DOHH2 (cell line): ENCODE results near the gene CCDC185.
A peak's percentile ranks its signal among the peaks of the same experiment; 100 is the strongest.

Experiments
- H3F3A ChIP-seq: fragments of 200-600 bp; sonication (generic), shearing (Covaris generic); 2 replicates; pipeline ENCODE4 v1.6.0; 2016; ENCODE audit warnings: antibody characterized with exemption, mild to moderate bottlenecking; ENCODE audit not compliant: control insufficient read depth, insufficient read depth
- H3K27ac ChIP-seq: fragments of 200-600 bp; sonication (generic); 2 replicates; pipeline ENCODE4 v1.5.1; 2014; ENCODE audit warnings: low read depth, mild to moderate bottlenecking, low read length, moderate library complexity
- H3K27me3 ChIP-seq: fragments of 200-600 bp; sonication (generic); 2 replicates; pipeline ENCODE4 v1.6.1; 2014; ENCODE audit warnings: mild to moderate bottlenecking, low read length, mixed read lengths; ENCODE audit not compliant: control insufficient read depth
- H3K36me3 ChIP-seq: fragments of 200-600 bp; sonication (generic); 2 replicates; pipeline ENCODE4 v1.6.1; 2014; ENCODE audit warnings: mild to moderate bottlenecking, low read length, moderate library complexity, mixed read lengths; ENCODE audit not compliant: control insufficient read depth
- H3K4me1 ChIP-seq: fragments of 200-600 bp; sonication (generic); 2 replicates; pipeline ENCODE4 v1.6.1; 2014; ENCODE audit warnings: mild to moderate bottlenecking, low read length, mixed read lengths; ENCODE audit not compliant: control insufficient read depth
- H3K4me2 ChIP-seq: fragments of 200-600 bp; sonication (generic); 2 replicates; pipeline ENCODE4 v1.6.0; 2014; ENCODE audit warnings: mild to moderate bottlenecking, low read length, moderate library complexity
- H3K4me3 ChIP-seq: fragments of 200-600 bp; sonication (generic); 2 replicates; pipeline ENCODE4 v1.5.1; 2014; ENCODE audit warnings: mild to moderate bottlenecking, low read length, mixed read lengths
- H3K79me2 ChIP-seq: fragments of 200-600 bp; sonication (generic); 2 replicates; pipeline ENCODE4 v1.6.1; 2014; ENCODE audit warnings: mild to moderate bottlenecking, low read length, mixed read lengths; ENCODE audit not compliant: control insufficient read depth
- H3K9me2 ChIP-seq: fragments of 200-600 bp; sonication (generic); replicated peaks from 2 replicates; pipeline ENCODE4 v1.6.1; 2014; ENCODE audit warnings: mild to moderate bottlenecking, low read length, mixed read lengths; ENCODE audit not compliant: control insufficient read depth
- H3K9me3 ChIP-seq: fragments of 200-600 bp; sonication (generic); 2 replicates; pipeline ENCODE4 v1.6.1; 2014; ENCODE audit warnings: antibody characterized with exemption, low read length, mixed read lengths; ENCODE audit not compliant: control insufficient read depth, insufficient read depth
- H4K20me1 ChIP-seq: fragments of 200-600 bp; sonication (generic); 2 replicates; pipeline ENCODE4 v1.6.0; 2014; ENCODE audit warnings: low read depth, mild to moderate bottlenecking, antibody characterized with exemption, low read length, moderate library complexity; ENCODE audit not compliant: control insufficient read depth, insufficient read depth
- EZH2phosphoT487 ChIP-seq: fragments of 200-600 bp; sonication (generic); IDR thresholded peaks from 2 replicates; pipeline ENCODE4 v1.6.1; 2017; ENCODE audit warnings: borderline replicate concordance, mild to moderate bottlenecking, antibody characterized with exemption, low read length, moderate library complexity, mixed read lengths
- TF ChIP-seq, protein P1 (sequence below): fragments of 200-600 bp; sonication (generic); IDR thresholded peaks from one replicate; pipeline ENCODE4 v1.5.1; 2014; ENCODE audit warnings: antibody characterized with exemption, mild to moderate bottlenecking, low read depth, low read length; ENCODE audit not compliant: poor library complexity, severe bottlenecking

The CCDC185 gene

DNA sequence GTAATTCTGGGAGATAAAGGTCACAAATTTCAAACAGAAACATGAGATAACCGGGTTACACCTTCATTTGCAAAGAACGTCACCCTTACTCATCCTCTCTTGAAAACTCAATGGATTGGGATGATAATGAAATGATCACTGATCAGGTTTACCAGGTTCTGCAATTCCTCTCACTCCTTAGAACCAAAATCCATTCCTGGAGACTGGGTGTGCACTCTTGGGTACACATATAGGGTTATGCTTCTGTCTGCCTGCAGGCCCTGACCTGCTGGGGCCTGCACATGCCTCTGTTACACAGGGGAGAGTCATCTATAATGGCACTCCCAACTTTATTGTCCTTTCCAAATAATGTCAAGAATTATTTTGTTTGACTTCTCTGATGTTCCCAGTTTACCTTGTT lies 37.5 kb upstream of the CCDC185 start:
- Histone ChIP-seq H3K4me2 (no peak overlapping the region), H3K36me3 (no peaks in the 10 kb centered on the region), H3K9me2 (no peaks in the 10 kb centered on the region), H4K20me1 (no peaks in the 10 kb centered on the region), H3K4me1 (no peaks in the 10 kb centered on the region), H3K4me3 (no peak overlapping the region), H3K27ac (no peak overlapping the region), H3F3A (no peaks in the 10 kb centered on the region), H3K27me3 (0 out of 2 replicates have a peak, but pooled peaks cover 2% of the 10 kb centered on the region), H3K9me3 (no peaks in the 10 kb centered on the region), H3K79me2 (no peaks in the 10 kb centered on the region)
- no peak for TF ChIP-seq EZH2phosphoT487
- TF ChIP-seq, protein P1, sequence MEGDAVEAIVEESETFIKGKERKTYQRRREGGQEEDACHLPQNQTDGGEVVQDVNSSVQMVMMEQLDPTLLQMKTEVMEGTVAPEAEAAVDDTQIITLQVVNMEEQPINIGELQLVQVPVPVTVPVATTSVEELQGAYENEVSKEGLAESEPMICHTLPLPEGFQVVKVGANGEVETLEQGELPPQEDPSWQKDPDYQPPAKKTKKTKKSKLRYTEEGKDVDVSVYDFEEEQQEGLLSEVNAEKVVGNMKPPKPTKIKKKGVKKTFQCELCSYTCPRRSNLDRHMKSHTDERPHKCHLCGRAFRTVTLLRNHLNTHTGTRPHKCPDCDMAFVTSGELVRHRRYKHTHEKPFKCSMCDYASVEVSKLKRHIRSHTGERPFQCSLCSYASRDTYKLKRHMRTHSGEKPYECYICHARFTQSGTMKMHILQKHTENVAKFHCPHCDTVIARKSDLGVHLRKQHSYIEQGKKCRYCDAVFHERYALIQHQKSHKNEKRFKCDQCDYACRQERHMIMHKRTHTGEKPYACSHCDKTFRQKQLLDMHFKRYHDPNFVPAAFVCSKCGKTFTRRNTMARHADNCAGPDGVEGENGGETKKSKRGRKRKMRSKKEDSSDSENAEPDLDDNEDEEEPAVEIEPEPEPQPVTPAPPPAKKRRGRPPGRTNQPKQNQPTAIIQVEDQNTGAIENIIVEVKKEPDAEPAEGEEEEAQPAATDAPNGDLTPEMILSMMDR: no peak

DNA sequence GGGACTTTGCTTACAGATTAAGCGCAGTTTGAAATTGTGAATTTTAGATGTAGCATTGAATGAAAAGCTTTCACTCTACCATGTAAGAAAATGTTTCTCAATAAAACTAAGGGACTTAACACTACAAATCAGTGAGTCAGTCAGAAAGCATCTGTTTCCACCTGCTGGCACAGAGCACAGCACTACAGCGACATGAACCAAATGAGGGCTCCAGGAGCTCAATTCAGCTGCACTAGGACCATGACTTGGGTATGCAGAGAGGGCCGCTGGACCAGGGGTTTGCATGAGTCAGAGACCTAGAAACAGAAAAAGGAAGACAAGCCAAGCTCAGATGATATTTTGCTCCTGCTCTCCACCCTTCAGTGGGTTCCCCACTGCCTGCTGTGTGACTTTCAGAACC lies 34.4 kb upstream of the CCDC185 start:
- Histone ChIP-seq H3K9me2 (no peaks in the 10 kb centered on the region), H3K27me3 (peaks cover 7% of the 10 kb centered on the region; the same call in 1 of the 2 replicates), H3K27ac (no peak overlapping the region), H3K4me3 (no peak overlapping the region), H3F3A (no peaks in the 10 kb centered on the region), H3K36me3 (no peaks in the 10 kb centered on the region), H3K9me3 (no peaks in the 10 kb centered on the region), H4K20me1 (no peaks in the 10 kb centered on the region), H3K4me2 (no peak overlapping the region), H3K4me1 (no peaks in the 10 kb centered on the region), H3K79me2 (no peaks in the 10 kb centered on the region)
- TF ChIP-seq, protein P1: no peak
- no peak for TF ChIP-seq EZH2phosphoT487

DNA sequence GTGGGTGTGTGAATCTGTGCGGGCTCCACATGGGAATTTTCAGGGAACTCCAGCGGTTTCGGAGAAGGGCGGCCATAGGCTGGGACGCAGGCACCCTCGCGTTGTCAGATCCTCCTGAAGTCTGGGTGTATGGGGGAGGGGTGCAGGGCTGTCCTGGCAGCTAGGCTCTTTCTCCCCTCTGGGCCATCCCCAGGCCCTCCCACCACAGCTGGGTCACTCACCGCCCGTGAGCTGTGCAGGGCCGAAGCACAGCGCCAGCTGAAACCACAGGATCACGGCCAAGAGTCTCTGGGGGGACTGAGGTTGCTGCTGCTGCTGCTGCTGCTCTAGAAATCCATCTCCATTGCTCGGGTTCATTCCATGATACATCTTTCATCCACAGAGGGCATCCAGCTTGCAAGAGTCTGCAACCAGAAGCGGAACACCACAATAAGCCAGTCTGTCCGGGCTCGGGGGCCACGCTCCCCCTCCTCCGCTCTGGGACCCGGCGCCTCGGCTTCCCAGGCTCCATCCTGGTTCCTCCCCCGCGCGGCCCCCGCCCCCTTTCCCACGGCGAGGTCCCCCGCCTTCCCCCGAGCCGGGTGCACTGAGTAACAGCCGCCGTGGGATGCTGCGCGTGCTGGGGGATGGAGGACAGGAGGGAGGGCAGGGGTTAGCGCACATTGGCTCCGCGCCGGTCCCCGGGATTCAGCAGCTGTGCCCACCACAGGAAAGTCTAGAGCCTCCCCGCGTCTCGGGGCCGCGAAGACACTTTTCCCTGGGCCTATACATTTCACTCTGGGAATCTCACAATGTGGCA lies 30.0 kb upstream of the CCDC185 start:
- H4K20me1 ChIP-seq: no peaks in the 10 kb centered on the region
- peak overlapping the region; percentile 60 for H3K4me3 ChIP-seq
- H3K9me2 ChIP-seq: no peaks in the 10 kb centered on the region
- no peaks in the 10 kb centered on the region for H3K9me3 ChIP-seq
- peak overlapping the region; percentile 49 for H3K4me2 ChIP-seq
- H3K4me1 ChIP-seq: no peaks in the 10 kb centered on the region
- H3K36me3 ChIP-seq: no peaks in the 10 kb centered on the region
- TF ChIP-seq, protein P1: no peak
- no peak for TF ChIP-seq EZH2phosphoT487
- no peaks in the 10 kb centered on the region for H3K79me2 ChIP-seq
- no peaks in the 10 kb centered on the region for H3F3A ChIP-seq
- H3K27me3 ChIP-seq: peaks cover 7% of the 10 kb centered on the region; the same call in 1 of the 2 replicates
- no peak overlapping the region for H3K27ac ChIP-seq
